GM19238 (cell line): ENCODE results near the gene MDM4.

Experiments used
- DNase-seq: peaks from one replicate; pipeline ENCODE4 v3.0.0; 2011; ENCODE audit warnings: low spot score; ENCODE audit not compliant: insufficient read length

The MDM4 gene

GRCh38 chr1:204491655-204492054, 24.6 kb upstream of the MDM4 start:
- DNase-seq: no peak

GRCh38 chr1:204493145-204493983, 22.8 kb upstream of the MDM4 start:
- no peak for DNase-seq

DNA sequence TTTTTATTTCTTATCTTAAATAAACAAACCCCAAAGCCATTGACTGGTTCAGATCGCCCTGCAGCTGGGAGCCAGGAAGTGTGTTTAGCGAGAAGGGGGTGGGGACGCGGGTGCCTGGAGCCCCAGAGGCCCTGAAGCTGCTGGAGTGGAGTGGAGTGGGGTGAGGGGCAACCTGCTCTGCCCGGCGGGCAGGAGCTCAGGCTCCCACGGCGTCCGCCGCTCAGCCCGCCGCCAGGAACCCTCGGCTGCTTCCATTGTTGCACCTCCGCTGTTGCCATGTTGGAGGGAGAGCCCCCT, 22.3 kb upstream of the MDM4 start:
- DNase-seq: no peak

GRCh38 chr1:204494281-204495077, 21.7 kb upstream of the MDM4 start, which contains the start of gene PIK3C2B:
PIK3C2B (minus strand) TSS chr1:204494805; CDS start chr1:204469802, 25,003 bp downstream.
- peak; percentile 81 for DNase-seq

DNA sequence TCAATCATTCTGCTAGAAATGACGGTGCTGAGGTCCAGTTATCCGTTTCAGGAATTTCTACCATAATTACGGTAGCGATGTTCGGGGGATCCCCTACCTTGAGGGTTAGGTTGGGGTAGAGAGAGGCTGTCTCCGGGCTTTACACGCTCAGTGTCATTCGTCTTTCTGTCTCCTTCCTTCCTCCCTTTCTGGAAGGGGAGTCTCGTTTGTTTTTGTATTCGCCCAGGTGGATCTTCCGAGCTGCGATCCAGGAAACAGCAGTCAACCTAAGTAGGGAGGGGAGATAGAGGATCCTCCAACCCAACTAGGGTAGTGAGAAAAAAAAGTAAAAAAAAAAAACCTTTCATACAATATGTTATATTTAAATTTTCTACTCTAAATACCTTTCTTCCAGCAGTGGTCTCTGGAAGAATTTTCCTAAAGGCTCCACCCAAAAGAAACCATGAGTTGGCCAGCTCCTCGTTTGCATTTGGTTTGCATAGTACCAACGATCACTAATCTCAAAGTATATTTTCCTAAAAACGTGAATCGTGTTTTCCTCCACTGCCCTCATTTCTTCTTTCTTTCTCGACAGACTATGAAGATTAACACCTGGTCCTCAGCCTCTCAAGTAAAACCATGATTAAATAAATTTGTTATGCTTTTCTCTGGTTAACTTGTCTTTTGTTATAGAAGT, 21.0 kb upstream of the MDM4 start:
- DNase-seq: no peak

- no peak for DNase-seq
These were observed 20.4 kb upstream of the MDM4 start for GRCh38 chr1:204495777-204496176.

- no peak for DNase-seq
These were observed 17.2 kb upstream of the MDM4 start for GRCh38 chr1:204498981-204499380.

GRCh38 chr1:204499511-204500468, 16.4 kb upstream of the MDM4 start:
- DNase-seq: no peak

DNA sequence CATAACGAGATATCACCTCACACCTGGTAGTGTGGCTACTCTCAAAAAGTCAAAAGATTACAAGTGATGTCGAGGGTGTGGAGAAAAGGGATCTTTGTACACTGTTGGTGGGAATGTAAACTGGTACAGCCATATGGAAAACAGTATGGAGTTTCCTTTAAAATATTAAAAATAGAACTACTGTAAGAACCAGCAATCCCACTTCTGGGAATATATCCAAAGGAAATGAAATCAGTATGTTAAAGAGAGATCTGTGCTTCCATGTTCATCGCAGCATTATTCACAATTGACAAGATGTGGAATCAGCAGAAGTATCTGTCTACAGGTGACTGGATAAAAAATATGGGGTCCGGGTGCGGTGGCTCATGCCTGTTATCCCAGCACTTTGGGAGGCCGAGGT, 14.0 kb upstream of the MDM4 start:
- DNase-seq: no peak

DNA sequence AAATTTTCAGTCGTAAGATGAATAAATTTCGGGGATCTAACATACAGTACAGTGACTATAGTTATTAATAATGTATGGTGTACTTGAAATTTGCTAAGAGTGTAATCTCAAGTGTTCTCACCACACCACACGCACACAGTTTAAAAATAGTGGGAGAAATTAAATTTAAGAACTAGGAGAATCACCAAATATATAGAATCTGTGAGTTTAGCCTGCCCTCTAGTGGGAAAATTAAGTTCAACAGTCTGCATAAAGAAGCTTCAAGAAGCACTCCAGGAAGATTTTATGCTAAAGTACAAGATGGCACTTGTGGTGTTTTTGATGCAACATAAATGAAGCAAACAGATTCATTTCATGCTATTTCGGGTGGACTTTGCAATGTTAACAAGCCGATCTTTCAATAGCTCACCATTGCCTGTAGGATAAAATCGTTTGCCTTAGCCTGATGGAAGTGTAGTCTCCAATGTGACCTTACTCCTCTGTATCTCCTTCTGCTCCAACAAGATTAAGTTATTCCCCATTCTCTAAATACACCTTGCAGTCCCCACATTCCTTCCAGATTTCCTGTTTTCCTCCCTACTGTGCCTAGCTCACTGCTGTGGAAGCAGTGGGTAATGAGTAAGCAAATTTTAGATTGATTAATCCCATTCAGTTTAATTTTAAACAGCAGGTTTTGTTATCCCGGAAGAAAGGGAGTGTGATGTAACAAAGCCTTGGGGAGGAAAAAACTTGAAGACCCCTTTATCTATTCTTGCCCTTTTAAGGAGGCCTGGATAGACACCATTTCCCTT, 12.9 kb upstream of the MDM4 start:
- no peak for DNase-seq

DNA sequence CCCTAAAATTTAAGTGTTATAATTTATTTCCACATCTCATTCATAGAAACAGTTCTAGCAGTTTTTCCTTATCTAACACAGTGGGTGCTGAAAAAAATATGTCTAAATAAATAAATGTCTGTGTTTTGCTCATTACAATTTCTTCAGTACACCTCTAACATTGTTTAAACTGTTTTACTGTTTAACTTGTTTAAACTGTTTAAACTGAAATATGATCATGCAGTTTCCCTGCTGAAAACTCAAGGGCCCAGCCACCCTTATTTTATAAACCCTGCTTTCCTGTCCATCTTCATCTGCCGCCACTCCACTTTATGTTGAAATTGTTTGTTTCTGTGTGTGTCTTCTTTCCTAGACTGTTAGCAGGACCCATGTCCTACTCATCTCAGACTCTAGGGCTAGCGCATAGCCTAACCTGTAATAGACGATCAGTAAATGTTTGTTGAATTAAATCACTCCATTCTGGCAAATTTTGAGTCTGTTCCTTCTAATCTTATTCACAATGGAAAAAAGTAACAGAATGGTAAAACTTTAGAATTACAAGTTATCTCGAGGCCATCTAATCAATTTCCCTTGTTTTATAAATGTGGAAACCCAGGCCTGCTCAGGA, 12.2 kb upstream of the MDM4 start:
- DNase-seq: no peak

DNA sequence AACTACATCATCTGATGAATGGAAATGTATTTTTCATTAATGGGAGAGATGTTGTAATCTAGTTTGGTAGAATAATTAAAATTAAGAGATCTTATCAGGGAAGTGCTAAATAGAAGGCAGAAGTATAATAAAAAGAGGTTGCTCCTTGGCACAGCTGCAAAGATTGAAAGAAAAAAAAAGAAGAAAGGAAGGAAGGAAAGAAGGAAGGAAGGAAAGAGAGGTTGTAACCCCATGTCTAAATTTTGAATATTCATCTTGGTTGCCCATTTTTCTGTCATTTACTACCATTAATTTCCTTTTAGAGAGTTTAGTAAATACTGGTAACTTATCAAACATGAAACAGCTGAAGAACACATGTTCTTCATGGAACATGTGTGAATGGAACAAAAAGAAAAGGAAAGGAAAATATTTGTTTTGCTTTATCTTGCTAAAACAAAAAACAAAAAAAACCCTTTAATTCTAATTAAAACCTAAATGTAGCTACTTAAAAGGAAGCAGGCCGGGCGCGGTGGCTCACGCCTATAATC, 10.5 kb upstream of the MDM4 start:
- no peak for DNase-seq

DNA sequence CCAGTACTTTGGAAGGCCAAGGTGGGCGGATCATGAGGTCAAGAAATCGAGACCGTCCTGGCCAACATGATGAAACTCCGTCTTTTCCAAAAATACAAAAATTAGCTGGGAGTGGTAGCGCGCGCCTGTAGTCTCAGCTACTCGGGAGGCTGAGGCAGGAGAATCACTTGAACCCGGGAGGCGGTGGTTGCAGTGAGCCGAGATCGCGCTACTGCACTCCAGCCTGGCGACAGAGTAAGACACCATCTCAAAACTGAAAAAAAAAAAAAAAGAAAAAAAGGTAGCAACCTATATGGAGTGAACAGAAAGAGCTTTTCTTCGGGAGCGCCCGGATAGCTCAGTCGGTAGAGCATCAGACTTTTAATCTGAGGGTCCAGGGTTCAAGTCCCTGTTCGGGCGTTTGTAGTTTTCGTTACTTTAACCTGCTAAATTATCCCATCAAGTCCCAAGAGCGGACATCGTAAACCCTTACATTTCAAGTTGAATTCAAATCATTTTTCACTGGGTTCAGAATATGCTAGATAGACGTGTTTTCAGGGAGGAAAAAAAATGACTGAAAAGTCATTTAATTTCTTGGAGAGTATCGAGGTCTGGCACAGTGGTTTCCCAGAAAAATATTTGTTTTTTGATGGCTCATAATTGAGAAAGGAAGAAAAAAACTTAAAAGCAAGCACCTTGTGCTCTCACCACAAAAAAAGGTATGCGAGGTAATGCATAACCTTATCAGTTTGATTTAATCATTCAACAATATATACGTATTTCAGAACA, 9.8 kb upstream of the MDM4 start:
- no peak for DNase-seq

DNA sequence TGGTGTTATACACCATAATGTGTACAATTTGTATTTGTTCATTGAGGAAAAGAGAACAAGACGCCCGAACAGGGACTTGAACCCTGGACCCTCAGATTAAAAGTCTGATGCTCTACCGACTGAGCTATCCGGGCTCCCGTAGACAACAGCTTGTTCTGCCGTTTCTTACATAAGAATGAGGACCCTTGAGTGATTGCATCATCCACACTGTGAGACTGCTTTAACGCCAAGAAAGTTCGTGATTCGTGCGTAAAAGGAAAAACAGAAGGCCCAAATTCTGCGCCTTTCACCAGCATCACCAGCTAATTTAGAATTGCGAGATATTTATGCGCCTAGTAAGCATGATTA, 9.3 kb upstream of the MDM4 start:
- no peak for DNase-seq

- DNase-seq: no peak
These were observed 8.7 kb upstream of the MDM4 start for GRCh38 chr1:204507317-204508105.

GRCh38 chr1:204509186-204509635, 7.0 kb upstream of the MDM4 start:
- no peak for DNase-seq

- no peak for DNase-seq
These were observed 4.8 kb upstream of the MDM4 start for GRCh38 chr1:204511366-204511765.

GRCh38 chr1:204513117-204513716, 3.0 kb upstream of the MDM4 start:
- no peak for DNase-seq
